ENCODE results near the gene HAGH.

DNA sequence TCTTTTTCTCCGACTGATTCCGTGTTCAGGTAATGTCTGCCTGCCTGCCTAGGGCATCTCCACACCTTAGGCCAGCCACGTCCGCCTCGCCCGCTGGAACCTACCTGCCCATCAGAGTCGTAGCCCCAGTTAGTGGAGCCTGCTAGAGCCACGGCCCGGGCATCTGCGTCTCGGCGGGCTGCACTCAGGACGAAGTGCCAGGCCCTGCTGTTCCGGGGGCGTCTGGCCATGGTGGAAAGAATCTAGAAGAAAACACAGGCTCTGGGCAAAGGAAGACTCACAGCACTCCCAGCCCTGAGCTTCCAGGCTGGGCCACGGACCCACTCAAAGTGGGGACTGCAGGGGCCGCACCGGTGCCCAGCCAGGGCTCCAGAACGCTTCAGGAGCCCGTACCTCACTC lies 45.4 kb downstream of the HAGH start:
- TF ChIP-seq, protein P1, sequence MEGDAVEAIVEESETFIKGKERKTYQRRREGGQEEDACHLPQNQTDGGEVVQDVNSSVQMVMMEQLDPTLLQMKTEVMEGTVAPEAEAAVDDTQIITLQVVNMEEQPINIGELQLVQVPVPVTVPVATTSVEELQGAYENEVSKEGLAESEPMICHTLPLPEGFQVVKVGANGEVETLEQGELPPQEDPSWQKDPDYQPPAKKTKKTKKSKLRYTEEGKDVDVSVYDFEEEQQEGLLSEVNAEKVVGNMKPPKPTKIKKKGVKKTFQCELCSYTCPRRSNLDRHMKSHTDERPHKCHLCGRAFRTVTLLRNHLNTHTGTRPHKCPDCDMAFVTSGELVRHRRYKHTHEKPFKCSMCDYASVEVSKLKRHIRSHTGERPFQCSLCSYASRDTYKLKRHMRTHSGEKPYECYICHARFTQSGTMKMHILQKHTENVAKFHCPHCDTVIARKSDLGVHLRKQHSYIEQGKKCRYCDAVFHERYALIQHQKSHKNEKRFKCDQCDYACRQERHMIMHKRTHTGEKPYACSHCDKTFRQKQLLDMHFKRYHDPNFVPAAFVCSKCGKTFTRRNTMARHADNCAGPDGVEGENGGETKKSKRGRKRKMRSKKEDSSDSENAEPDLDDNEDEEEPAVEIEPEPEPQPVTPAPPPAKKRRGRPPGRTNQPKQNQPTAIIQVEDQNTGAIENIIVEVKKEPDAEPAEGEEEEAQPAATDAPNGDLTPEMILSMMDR (IDR thresholded peaks at IDR 0.05; ENCODE audit: low read depth, low read length, poor library complexity, severe bottlenecking) = no peak
- no peak for TF ChIP-seq EZH2phosphoT487 (IDR thresholded peaks at IDR 0.05; ENCODE audit: borderline replicate concordance, low read length)

All from DOHH2 (cell line).